Glomerular visceral epithelial cell (primary cell): ENCODE results near the gene PARN.

ENCODE experiments used
- DNase-seq: peaks from one replicate; pipeline ENCODE4 v3.0.0-alpha.2; 2016; ENCODE audit errors: extremely low spot score

Gene PARN

GRCh38 chr16:14499110-14499509, 130.9 kb downstream of the PARN start:
- no peak for DNase-seq

GRCh38 chr16:14497245-14498082, 132.6 kb downstream of the PARN start:
- DNase-seq: no peak

- DNase-seq: no peak
Observed at GRCh38 chr16:14496786-14497185, 133.3 kb downstream of the PARN start.

- DNase-seq: no peak
Observed at GRCh38 chr16:14496047-14496770, 133.9 kb downstream of the PARN start.

- no peak for DNase-seq
Observed at GRCh38 chr16:14495213-14496046, 134.6 kb downstream of the PARN start.

GRCh38 chr16:14494396-14494966, 135.6 kb downstream of the PARN start:
- no peak for DNase-seq

GRCh38 chr16:14493791-14494190, 136.3 kb downstream of the PARN start:
- no peak for DNase-seq

GRCh38 chr16:14492614-14493013, 137.4 kb downstream of the PARN start:
- no peak for DNase-seq

GRCh38 chr16:14491861-14492529, 138.1 kb downstream of the PARN start:
- no peak for DNase-seq

- no peak for DNase-seq
Observed at GRCh38 chr16:14490235-14490634, 139.8 kb downstream of the PARN start.

- DNase-seq: peak; percentile 30
Observed at GRCh38 chr16:14489460-14489859, 140.6 kb downstream of the PARN start.

- no peak for DNase-seq
Observed at GRCh38 chr16:14487579-14487978, 142.5 kb downstream of the PARN start.

GRCh38 chr16:14486520-14487303, 143.3 kb downstream of the PARN start:
- peak; percentile 83 for DNase-seq

GRCh38 chr16:14485811-14486519, 144.1 kb downstream of the PARN start:
- no peak for DNase-seq

GRCh38 chr16:14485121-14485551, 144.9 kb downstream of the PARN start:
- DNase-seq: no peak

- no peak for DNase-seq
Observed at GRCh38 chr16:14483819-14484385, 146.2 kb downstream of the PARN start.

GRCh38 chr16:14476183-14476582, 153.9 kb downstream of the PARN start:
- no peak for DNase-seq

GRCh38 chr16:14475370-14476139, 154.5 kb downstream of the PARN start:
- no peak for DNase-seq

- no peak for DNase-seq
Observed at GRCh38 chr16:14473488-14473887, 156.6 kb downstream of the PARN start.
